ENCODE results near the gene RP9. TPM values are rescaled to one million over a fixed set of nuclear protein-coding genes. Genes with fewer than 3 reads are reported as not detected.
A peak's percentile ranks its signal among the peaks of the same experiment; 100 is the strongest.

The RP9 gene
- polyA plus RNA-seq (ENCODE audit: insufficient read length in 3 of 3): 10 to 100 TPM; 32.1 to 36.1 (median 35.3) TPM
- long read RNA-seq, donor 1, transcript RP9-201 (6 exons, 1,121 nt): major isoform, 15 of 17 reads
- long read RNA-seq, donor 1, partial matches to known transcripts: 0 of 17 reads
- long read RNA-seq, donor 1, other reads (novel, unspliced or antisense): 0 of 17 reads
- long read RNA-seq, donor 2, transcript RP9-201 (6 exons, 1,121 nt): major isoform, 18 of 18 reads
- long read RNA-seq, donor 2, partial matches to known transcripts: 0 of 18 reads
- long read RNA-seq, donor 2, other reads (novel, unspliced or antisense): 0 of 18 reads
- long read RNA-seq, donor 3, transcript RP9-201 (6 exons, 1,121 nt): major isoform, 26 of 27 reads
- long read RNA-seq, donor 3, partial matches to known transcripts: 0 of 27 reads
- long read RNA-seq, donor 3, other reads (novel, unspliced or antisense): 0 of 27 reads
- long read RNA-seq, donor 4, transcript RP9-201 (6 exons, 1,121 nt): major isoform, 23 of 23 reads
- long read RNA-seq, donor 4, partial matches to known transcripts: 0 of 23 reads
- long read RNA-seq, donor 4, other reads (novel, unspliced or antisense): 0 of 23 reads
- long read RNA-seq, donor 5: 0 reads
- long read RNA-seq, donor 6, transcript RP9-201 (6 exons, 1,121 nt): major isoform, 24 of 25 reads
- long read RNA-seq, donor 6, partial matches to known transcripts: 0 of 25 reads
- long read RNA-seq, donor 6, other reads (novel, unspliced or antisense): 0 of 25 reads
- long read RNA-seq, donor 7, transcript RP9-201 (6 exons, 1,121 nt): major isoform, 16 of 16 reads
- long read RNA-seq, donor 7, partial matches to known transcripts: 0 of 16 reads
- long read RNA-seq, donor 7, other reads (novel, unspliced or antisense): 0 of 16 reads
- long read RNA-seq, donor 8: 0 reads
- long read RNA-seq, donor 9, transcript RP9-201 (6 exons, 1,121 nt): major isoform, 14 of 14 reads
- long read RNA-seq, donor 9, partial matches to known transcripts: 0 of 14 reads
- long read RNA-seq, donor 9, other reads (novel, unspliced or antisense): 0 of 14 reads
- long read RNA-seq, donor 10, transcript RP9-201 (6 exons, 1,121 nt): major isoform, 16 of 16 reads
- long read RNA-seq, donor 10, partial matches to known transcripts: 0 of 16 reads
- long read RNA-seq, donor 10, other reads (novel, unspliced or antisense): 0 of 16 reads
- long read RNA-seq, donor 11, transcript RP9-201 (6 exons, 1,121 nt): major isoform, 11 of 11 reads
- long read RNA-seq, donor 11, partial matches to known transcripts: 0 of 11 reads
- long read RNA-seq, donor 11, other reads (novel, unspliced or antisense): 0 of 11 reads
- long read RNA-seq, donor 12, transcript RP9-201 (6 exons, 1,121 nt): major isoform, 11 of 11 reads
- long read RNA-seq, donor 12, partial matches to known transcripts: 0 of 11 reads
- long read RNA-seq, donor 12, other reads (novel, unspliced or antisense): 0 of 11 reads
- long read RNA-seq, donor 13: 0 reads
- long read RNA-seq, donor 14, transcript RP9-201 (6 exons, 1,121 nt): major isoform, 12 of 14 reads
- long read RNA-seq, donor 14, partial matches to known transcripts: 0 of 14 reads
- long read RNA-seq, donor 14, other reads (novel, unspliced or antisense): 0 of 14 reads
- long read RNA-seq, donor 15, transcript RP9-201 (6 exons, 1,121 nt): major isoform, 5 of 5 reads
- long read RNA-seq, donor 15, partial matches to known transcripts: 0 of 5 reads
- long read RNA-seq, donor 15, other reads (novel, unspliced or antisense): 0 of 5 reads
- long read RNA-seq, donor 16, transcript RP9-201 (6 exons, 1,121 nt): major isoform, 47 of 48 reads
- long read RNA-seq, donor 16, partial matches to known transcripts: 0 of 48 reads
- long read RNA-seq, donor 16, other reads (novel, unspliced or antisense): 0 of 48 reads

GRCh38 chr7:33109005-33109757 is at the start of gene RP9:
Gene RP9, minus strand, starts transcription at chr7:33109404. Its CDS starts 32 bp downstream, at chr7:33109372.
- peak in 7 of 11 donors; percentile 68 to 80 (median 75) for DNase-seq (ENCODE audit: extremely low read depth in 1 of 11, low read depth in 9 of 11, low spot score in 4 of 11)

- no peak for DNase-seq (ENCODE audit: extremely low read depth in 1 of 11, low read depth in 9 of 11, low spot score in 4 of 11)
Observed at GRCh38 chr7:33157781-33158180, 48.6 kb upstream of the RP9 start.

GRCh38 chr7:33157311-33157710 is 48.1 kb upstream of the RP9 start:
- no peak for DNase-seq (ENCODE audit: extremely low read depth in 1 of 11, low read depth in 9 of 11, low spot score in 4 of 11)

- no peak for DNase-seq (ENCODE audit: extremely low read depth in 1 of 11, low read depth in 9 of 11, low spot score in 4 of 11)
Observed at GRCh38 chr7:33156441-33156840, 47.2 kb upstream of the RP9 start.

GRCh38 chr7:33155811-33156210 is 46.6 kb upstream of the RP9 start:
- no peak for DNase-seq (ENCODE audit: extremely low read depth in 1 of 11, low read depth in 9 of 11, low spot score in 4 of 11)

GRCh38 chr7:33152087-33152486 is 42.9 kb upstream of the RP9 start:
- no peak for DNase-seq (ENCODE audit: extremely low read depth in 1 of 11, low read depth in 9 of 11, low spot score in 4 of 11)

GRCh38 chr7:33145156-33145555 is 36.0 kb upstream of the RP9 start:
- DNase-seq (ENCODE audit: extremely low read depth in 1 of 11, low read depth in 9 of 11, low spot score in 4 of 11): no peak

- no peak for DNase-seq (ENCODE audit: extremely low read depth in 1 of 11, low read depth in 9 of 11, low spot score in 4 of 11)
Observed at GRCh38 chr7:33143996-33144718, 35.0 kb upstream of the RP9 start.

- no peak for DNase-seq (ENCODE audit: extremely low read depth in 1 of 11, low read depth in 9 of 11, low spot score in 4 of 11)
Observed at GRCh38 chr7:33142585-33142984, 33.4 kb upstream of the RP9 start.

GRCh38 chr7:33137103-33137502 is 27.9 kb upstream of the RP9 start:
- no peak for DNase-seq (ENCODE audit: extremely low read depth in 1 of 11, low read depth in 9 of 11, low spot score in 4 of 11)

- DNase-seq (ENCODE audit: extremely low read depth in 1 of 11, low read depth in 9 of 11, low spot score in 4 of 11): no peak
Observed at GRCh38 chr7:33130184-33130583, 21.0 kb upstream of the RP9 start.

GRCh38 chr7:33129806-33130153 is 20.6 kb upstream of the RP9 start:
- no peak for DNase-seq (ENCODE audit: extremely low read depth in 1 of 11, low read depth in 9 of 11, low spot score in 4 of 11)

GRCh38 chr7:33128990-33129805 is 20.0 kb upstream of the RP9 start, which contains the start of gene BBS9:
Gene BBS9, plus strand, starts transcription at chr7:33129564. Its CDS starts 16,689 bp downstream, at chr7:33146253.
- peak; percentile 83 to 93 (median 90) for DNase-seq (ENCODE audit: extremely low read depth in 1 of 11, low read depth in 9 of 11, low spot score in 4 of 11)

- DNase-seq (ENCODE audit: extremely low read depth in 1 of 11, low read depth in 9 of 11, low spot score in 4 of 11): no peak
Observed at GRCh38 chr7:33128631-33128989, 19.4 kb upstream of the RP9 start.

- no peak for DNase-seq (ENCODE audit: extremely low read depth in 1 of 11, low read depth in 9 of 11, low spot score in 4 of 11)
Observed at GRCh38 chr7:33127085-33127484, 17.9 kb upstream of the RP9 start.

- DNase-seq (ENCODE audit: extremely low read depth in 1 of 11, low read depth in 9 of 11, low spot score in 4 of 11): no peak
Observed at GRCh38 chr7:33118383-33118782, 9.2 kb upstream of the RP9 start.
